RPMI7951 (cell line): ENCODE measurements around the gene NFE2L1. TPM values are rescaled to one million over a fixed set of nuclear protein-coding genes. Genes with fewer than 3 reads are reported as not detected.

Experiments used
- DNase-seq: peaks from one replicate; pipeline ENCODE4 v3.0.0-alpha.2; 2012; ENCODE audit warnings: low read depth
- total RNA-seq: library from RNA; depleted of rRNA; stranded (reverse); fragments of >200 nt; shearing (Covaris generic); gene quantifications from 2 replicates; pipeline ENCODE4 v1.2.3, GENCODE V29; 2014

The NFE2L1 gene
- total RNA-seq, 1 experiment from 2014 or later = 28.4 TPM

DNA sequence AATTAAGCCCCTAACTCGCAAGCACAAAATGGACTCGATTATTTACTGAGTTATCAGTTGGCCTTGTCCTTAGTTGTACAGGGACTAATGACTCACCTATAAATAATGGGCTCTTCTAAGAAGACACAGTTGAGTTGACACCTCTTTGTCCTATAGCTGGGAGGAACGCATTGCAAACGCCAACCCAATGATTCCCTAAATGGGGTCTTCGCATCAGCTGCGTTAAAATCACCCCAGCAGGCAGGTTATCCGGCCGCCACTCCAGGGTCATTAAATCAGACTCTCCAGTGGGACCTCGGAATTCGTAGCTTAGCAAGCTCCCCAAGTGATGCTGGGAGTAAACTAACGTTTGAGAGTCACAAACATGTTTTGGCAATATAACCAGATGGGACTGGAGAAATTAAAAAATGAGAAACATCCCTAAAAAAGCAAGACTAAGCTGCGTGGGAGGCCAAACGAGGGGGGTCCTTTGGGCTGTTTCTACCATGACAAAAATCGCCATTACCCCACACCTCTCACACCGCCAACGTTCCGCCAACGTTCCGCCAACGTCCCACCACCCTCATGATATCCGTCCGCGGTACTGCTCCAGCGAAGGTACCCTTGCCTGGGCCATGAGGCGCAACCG, 932 bp upstream of the NFE2L1 start:
- DNase-seq = peak; percentile 22

DNA sequence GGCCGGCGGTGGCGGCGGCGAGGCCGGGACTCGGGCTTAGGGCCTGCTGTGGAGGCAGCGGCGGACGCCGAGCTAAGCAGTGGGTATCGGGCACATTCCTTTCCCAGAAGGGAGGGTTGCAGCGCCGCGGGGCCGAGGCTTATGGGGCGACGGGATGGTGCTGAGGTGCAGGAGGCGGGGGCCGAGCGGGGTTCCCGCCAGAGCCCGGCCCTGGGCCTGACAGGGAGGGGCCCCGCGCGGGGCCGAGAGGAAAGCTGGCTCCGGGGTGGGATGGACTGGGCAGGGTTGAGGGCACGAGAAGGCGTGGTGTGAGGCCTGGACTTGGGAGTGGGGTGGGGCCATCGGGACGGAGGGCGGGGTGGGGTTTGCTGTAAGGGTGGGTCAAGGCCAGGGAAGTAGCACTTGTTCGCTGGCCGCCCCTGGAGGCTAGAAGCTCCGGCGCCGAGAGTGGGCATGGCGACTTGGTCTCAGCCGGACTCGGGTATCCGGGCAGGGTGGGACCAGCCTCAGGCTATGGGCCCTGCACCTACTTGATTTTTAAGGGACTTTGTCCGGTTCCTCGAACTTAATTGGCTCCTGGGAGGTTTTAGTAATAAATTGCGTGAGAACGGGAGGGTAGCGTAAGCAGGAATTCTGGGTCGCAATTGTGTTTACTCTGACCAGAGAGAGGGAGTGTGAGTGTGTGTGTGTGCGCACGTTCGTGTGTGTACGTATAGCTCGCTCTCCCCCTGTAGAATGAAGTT, 396 bp downstream of the NFE2L1 start:
- DNase-seq = peak; percentile 92

DNA sequence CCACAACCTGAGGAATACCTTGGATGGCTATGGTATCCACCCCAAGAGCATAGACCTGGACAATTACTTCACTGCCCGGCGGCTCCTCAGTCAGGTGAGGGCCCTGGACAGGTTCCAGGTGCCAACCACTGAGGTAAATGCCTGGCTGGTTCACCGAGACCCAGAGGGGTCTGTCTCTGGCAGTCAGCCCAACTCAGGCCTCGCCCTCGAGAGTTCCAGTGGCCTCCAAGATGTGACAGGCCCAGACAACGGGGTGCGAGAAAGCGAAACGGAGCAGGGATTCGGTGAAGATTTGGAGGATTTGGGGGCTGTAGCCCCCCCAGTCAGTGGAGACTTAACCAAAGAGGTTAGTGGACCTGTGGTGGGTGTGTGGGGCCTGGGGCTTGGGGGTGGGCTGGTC, 3.1 kb downstream of the NFE2L1 start:
- no peak for DNase-seq

DNA sequence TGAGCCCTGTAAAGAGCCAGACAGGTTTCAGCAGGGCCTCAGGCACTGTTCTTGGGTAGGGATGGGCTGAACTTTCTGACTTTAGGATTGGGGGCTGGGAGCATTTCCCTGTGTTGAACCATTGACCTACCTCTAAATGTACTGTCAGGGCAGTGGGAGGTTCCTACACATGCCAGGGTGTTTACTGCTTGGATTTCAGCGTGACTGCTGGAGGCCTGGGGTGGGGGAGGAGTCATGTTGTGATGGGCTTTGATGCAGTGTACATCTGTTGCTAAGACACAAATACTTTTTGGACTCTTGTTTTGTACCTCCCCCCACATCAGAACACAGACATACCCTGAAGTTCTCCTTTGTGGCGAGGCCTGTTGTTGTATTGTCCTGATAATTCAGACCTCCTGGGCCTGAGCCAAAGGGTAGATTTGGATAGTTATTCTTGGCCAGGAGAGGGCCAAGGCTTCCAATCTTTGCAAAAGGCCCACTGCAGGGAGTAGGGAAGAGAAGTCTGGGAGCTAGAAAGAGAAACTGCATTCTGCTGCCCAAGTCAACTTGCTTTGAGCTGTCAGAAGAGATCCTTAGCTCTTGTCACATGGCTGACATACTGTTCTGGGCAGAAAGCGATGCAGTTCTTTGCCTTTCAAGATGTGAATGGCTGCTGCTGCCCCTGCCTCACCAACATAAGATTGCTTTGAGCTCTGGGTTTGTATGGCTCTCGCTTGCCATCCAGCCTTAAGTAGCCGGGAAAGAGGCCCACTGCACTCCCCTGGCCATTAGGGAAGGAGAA, 3.7 kb downstream of the NFE2L1 start:
- peak; percentile 75 for DNase-seq

DNA sequence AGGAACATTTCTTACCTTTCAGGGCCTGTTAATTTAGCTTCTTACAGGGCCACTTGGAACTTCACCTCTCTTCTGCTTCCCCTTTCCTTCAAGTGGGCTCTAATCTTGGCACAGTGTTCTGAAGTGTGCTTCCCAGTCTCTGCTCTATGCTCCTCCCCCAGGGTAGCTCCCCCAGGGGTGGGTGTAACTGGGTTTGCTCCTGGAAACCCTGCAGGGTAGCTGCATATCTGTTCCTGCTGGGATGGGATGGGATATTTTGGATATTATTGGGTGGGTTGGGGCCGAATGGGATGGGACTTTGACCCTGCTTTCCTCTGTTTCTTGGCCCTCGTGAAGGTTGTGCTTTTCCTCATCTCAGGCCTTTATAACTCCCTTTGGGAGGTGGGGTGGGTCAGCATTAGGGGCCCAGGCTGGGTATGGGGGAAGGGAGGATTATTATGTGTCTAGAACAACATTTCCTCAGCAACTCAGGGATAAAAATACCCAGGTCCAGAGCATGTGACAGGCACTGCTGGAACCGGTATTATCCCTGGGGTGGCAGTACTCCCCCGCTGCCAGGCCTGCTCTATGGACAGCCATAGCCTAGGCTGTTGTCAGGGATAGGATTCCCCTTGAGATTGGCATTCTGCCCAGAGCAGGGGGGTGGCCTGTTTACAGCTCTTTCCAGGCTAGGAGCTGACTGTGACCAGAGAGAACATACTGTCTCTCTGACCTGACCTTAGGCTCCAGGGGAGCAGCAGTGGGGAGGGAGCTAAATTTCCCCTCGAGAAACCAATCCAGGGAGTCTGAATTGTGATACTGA, 5.0 kb downstream of the NFE2L1 start:
- DNase-seq = peak; percentile 37

DNA sequence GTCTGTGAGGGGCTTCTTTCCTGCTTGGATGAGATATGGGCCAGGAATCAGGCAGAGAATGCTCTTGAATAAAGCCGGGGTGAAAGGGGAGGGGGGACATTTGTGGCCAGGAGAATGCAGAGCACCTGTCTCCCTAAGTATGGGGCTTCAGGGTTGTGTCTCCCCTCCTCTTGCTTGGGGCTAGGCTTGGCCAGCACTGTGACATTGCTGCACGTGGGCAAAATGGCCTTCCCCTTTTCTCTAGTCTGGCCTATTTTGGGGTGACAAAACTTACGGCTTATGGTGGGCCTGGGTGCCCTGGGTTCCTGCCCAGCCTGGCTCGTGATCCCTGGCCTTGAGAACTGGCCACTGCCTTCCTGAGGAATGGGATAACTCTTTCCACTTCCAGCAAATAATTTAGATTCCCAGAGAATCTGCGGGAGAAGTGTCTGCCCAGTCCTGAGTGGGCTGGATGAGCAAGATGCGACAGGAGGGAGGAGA, 5.6 kb downstream of the NFE2L1 start:
- no peak for DNase-seq

DNA sequence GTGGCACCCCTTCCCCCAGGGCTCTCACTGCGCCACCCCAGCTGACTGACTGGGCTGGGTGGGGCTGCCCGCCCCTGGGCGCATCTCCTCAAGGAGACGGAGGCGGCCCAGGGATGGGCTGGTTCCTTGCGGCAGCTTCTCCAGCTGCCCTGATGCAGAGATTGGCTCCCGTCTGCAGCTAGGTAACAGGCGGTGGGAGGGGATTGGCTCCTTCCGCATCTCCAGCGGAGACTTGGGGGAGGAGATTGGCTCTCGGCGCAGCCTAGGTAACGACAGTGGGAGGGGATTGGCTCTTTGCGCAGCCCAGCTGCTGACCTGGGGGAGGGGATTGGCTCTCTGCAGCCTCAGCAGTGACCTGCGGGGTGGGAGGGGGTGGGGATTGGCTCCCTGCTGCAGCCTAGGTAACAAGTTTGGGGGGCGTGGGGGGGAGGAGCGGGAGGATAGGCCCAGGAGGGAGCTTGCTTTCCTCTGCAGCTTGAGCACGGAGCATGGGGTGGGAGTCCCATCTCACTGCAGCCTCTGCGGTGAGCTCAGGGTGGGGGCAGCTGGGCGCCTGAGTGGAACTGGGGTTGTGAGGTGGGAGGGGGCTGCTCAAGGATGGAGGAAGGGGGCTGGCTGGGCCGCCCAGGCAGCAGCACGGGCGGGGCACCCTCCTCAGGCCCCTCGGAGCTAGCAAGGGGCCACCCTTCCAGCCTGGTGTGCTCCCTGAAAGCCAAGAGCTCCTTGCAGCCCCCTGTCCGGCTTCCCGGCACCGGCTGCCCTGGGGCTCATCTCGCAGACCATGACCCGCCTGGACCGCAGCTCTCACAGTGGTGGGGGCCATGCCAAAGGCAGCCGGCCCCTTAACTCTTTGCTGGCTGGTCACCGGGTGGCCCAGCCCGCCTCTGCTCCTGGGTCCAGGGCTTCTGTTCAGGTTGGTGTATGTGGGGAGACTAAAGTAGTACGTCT, 6.4 kb downstream of the NFE2L1 start:
- no peak for DNase-seq

DNA sequence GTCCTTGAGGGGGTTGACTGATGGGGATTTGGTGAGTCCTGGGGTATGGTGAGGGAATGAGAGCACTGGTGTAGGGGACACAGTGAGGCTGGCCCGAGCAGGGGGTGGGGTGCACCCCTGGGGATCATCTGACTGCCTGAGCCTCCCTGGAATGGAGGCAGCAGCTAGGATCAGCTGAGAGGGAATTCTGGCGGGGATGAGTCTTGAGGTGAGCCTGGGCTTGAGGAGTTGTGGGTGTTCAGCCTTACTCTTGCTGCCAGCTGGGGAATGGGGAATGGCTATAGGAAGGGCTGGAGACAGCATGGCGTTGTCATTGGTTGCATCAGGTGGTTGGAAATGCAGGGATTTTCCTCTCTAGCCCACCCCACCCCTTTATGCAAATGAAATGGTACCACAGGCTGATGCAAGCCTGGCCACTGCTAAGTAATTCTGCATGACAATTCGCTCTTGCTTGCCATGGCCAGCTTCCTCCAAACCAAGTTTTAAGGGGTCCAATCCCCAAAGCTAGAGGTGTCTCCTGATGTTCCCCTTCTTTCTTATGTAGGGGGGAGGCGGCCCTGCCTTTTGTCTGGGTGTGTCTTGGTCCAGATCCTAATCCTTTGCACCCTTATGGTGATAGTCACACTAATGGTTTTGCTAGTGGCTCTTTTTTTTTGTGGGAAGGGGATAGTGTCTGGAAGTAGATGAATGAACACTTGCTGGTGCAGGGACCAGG, 7.5 kb downstream of the NFE2L1 start:
- DNase-seq = peak; percentile 68

DNA sequence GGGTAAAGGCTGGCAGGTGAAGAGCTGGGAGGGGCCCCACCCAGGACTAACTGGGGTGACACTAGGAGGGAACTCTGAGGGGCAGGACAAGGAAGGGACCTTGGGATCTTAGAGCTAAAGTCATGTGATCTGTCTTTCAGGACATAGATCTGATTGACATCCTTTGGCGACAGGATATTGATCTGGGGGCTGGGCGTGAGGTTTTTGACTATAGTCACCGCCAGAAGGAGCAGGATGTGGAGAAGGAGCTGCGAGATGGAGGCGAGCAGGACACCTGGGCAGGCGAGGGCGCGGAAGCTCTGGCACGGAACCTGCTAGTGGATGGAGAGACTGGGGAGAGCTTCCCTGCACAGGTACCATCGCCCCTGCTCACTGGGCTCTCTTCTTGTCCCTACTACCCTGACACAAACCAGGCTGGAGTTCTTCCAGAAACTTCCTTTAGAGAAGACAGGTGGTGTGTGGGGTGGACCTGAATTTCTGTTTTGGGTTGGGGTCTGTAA, 8.1 kb downstream of the NFE2L1 start:
- no peak for DNase-seq

DNA sequence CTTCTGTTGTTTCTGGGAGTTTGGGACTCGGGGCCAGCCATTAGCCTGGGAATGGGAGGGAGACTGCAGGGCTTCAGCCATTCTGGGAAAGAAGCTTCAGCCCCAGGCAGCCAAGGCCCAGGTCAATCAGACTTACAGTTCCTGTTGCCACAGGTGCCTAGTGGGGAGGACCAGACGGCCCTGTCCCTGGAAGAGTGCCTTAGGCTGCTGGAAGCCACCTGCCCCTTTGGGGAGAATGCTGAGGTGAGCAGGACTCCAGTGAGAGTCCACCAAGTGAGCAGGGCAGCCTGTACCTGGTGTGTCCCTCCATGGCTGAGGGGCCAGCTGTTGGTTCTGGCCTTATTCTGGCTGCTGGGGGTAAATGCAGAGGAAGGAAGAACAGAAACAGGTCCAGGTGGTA, 8.7 kb downstream of the NFE2L1 start:
- DNase-seq = no peak

DNA sequence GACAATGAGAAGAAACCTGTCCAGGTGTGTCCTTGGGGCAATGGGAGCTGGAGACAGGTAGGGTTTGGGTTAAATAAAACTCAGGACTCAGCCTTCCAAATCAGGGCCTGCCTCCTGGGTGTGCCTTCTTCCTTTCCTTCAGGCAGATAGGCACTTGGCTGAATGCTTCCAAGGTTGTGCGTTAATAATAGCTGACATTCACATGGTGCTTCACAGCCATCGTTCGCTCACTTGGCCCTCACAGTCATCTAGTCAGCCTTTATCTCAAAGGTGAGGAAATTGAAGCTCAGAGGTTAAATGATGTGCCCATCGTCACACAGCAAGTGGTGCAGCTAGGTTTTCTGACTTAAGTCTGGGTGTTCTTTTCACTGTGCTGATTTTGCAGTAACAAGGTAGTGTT, 9.5 kb downstream of the NFE2L1 start:
- no peak for DNase-seq

DNA sequence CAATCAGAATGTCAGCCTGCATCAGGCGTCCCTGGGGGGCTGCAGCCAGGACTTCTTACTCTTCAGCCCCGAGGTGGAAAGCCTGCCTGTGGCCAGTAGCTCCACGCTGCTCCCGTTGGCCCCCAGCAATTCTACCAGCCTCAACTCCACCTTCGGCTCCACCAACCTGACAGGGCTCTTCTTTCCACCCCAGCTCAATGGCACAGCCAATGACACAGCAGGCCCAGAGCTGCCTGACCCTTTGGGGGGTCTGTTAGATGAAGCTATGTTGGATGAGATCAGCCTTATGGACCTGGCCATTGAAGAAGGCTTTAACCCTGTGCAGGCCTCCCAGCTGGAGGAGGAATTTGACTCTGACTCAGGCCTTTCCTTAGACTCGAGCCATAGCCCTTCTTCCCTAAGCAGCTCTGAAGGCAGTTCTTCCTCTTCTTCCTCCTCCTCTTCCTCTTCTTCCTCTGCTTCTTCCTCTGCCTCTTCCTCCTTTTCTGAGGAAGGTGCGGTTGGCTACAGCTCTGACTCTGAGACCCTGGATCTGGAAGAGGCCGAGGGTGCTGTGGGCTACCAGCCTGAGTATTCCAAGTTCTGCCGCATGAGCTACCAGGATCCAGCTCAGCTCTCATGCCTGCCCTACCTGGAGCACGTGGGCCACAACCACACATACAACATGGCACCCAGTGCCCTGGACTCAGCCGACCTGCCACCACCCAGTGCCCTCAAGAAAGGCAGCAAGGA, 10.4 kb downstream of the NFE2L1 start:
- DNase-seq = no peak

DNA sequence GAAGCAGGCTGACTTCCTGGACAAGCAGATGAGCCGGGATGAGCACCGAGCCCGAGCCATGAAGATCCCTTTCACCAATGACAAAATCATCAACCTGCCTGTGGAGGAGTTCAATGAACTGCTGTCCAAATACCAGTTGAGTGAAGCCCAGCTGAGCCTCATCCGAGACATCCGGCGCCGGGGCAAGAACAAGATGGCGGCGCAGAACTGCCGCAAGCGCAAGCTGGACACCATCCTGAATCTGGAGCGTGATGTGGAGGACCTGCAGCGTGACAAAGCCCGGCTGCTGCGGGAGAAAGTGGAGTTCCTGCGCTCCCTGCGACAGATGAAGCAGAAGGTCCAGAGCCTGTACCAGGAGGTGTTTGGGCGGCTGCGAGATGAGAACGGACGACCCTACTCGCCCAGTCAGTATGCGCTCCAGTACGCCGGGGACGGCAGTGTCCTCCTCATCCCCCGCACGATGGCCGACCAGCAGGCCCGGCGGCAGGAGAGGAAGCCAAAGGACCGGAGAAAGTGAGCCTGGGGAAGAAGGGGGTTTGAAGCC, 11.0 kb downstream of the NFE2L1 start:
- DNase-seq = no peak

DNA sequence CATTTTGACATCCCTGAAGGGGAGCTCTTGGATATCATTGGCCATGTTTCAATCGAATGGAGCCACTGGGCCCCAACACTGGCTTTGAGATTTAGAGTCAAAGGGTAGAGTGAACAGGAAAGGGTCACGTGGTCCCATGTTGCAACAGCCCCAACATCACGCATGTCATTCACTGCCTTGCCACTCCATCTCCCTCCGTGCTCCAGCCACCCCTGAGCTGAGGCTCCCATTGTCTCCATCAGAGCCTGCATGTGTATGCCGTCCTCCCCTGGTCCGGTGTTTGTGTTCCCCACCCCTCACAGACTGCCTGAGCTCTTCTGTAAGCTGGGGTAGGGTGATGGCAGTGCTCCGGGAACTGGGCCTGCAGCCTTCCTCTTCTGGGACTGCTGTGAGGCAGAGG, 12.1 kb downstream of the NFE2L1 start:
- no peak for DNase-seq

DNA sequence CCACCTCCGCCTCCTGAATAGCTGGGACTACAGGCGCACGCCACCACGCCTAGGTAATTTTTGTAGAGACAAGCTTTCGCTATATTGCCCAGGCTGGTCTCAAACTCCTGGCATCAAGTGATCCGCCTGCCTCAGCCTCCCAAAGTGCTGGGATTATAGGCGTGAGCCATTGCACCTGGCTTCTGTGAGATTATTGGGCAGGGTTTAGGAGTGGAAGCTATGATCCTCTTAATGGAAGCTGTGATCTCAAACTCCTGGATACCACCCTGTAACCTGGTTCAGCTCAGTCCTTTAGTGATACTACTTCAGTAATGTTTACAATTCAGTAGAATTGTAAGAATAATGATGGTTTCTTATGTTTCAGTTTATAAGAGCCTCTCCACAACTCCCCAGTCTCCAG, 14.1 kb downstream of the NFE2L1 start:
- no peak for DNase-seq

DNA sequence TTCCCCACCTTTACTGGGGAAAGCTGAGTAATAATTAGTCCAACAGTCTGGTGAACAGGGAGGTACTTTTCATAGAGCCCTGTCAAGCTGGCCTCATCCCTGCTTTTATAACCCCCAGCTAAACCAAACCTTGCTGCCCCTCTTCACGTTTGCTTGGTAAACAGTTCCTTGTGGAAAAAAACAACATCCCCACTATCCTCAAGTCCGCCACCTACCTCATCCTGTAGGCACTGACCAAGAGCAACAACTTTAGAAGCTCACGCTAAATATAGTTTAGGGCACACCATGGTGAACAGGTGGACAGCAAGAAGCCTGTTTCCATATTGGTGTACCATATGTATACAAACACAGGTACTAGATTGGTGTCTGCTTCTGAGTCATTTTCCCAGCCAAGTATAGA, 16.5 kb downstream of the NFE2L1 start:
- no peak for DNase-seq

DNA sequence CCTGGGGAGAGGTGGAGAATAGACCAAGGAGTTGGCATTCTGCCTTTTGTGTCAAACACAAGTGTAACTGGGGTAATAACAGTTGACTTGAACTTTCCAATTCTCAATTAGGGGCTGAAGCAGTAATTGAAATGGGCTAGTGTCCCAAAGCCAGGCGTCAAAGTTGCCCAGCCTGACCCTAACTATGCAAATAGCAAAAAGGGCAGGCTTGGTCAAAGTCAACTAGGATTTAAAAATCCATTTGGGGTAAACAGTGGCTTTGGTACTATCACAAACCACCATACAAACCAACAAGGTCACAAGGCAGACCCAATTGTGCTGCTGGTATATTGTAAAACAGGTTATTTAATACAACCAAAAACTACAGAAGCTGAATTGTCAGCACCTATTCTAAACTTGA, 18.0 kb downstream of the NFE2L1 start:
- no peak for DNase-seq

DNA sequence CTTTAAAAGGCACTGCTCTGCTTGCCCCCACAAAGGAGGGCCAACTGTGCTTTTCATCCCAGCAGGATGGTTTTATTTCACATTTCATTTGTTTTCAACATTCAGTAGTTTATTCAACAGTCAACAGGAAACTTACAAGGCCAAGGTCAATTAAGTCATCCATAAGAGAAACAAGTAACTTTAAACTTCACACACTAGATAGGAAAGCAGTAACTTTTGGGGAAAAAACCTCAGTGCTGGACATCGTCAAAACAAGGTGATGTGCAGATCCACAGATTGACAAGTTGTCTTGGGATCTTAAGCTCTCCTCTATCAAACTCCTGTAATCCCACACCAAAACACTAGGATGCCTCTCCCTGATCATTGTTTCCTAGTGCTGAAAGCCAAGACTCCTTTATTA, 18.5 kb downstream of the NFE2L1 start:
- DNase-seq = no peak

DNA sequence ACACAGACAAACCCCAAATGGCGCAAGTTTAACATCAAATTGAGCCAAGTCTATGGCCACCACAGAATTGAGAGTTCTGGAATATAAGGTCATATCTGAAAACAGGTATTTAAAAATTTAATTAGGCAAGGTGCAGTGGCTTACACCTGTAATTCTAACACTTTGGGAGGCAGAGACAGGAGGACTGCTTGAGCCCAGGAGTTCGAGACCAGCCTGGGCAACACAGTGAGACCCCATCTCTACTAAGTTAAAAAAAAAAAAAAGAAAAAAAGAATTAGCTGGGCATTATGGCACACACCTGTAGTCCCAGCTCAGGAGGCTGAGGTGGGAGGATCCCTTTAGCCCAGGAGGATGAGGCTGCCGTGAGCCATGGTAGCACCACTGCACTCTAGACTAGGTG, 19.1 kb downstream of the NFE2L1 start:
- DNase-seq = no peak
